K562 (cell line): ENCODE results near the gene FRMD4A. TPM values are rescaled to one million over a fixed set of nuclear protein-coding genes. Genes with fewer than 3 reads are reported as not detected.
"Not testable (repeated sequence)": the region's sequence is repeated elsewhere in the genome, so short reads cannot be mapped to it uniquely, and the experiment has no call there.

Source experiments
- ATAC-seq: fragments of 200-7000 bp; cut with Tn5 transposase; 3 replicates; pipeline ENCODE4 v1.9.1; 2020; ENCODE audit warnings: moderate library complexity
- BruUV-seq: library from RNA; stranded (reverse); fragments of 400-500 nt; replicated peaks from 2 replicates; lab custom pipeline; 2021; lab: Mats Ljungman, UMichigan
- CTCF ChIA-PET: fragments of 300-600 bp; formaldehyde crosslinking; extraction: SDS; loops from one replicate; lab custom pipeline; 2021; ENCODE audit warnings: low intra/inter-chr PET ratio; lab: Yijun Ruan, JAX
- POLR2A ChIA-PET: fragments of 300-600, 350-650 bp; sonication (Branson Sonifier 250); formaldehyde crosslinking; extraction: SDS; loops from one replicate; lab custom pipeline; 2021; ENCODE audit warnings: antibody characterized with exemption, inconsistent platforms; lab: Yijun Ruan, JAX
- DNase-seq, 4 experiments: peaks; one replicate each; pipeline versions ENCODE4 v3.0.0 to v3.0.0-alpha.2; 2011 to 2018; ENCODE audit warnings: low spot score in 3 of 4, mixed read lengths in 3 of 4; ENCODE audit errors: extremely low read depth in 1 of 4
- FAIRE-seq: peaks from 2 replicates; lab custom pipeline; 2011; peaks lifted over from hg19 to GRCh38; lab: Jason Lieb, UNC
- H2AFZ ChIP-seq: 2 replicates; pipeline ENCODE4 v1.6.0; 2011; ENCODE audit warnings: low read depth, low read length, control low read depth, inconsistent platforms
- H3K27ac ChIP-seq: fragments of 200-600 bp; 3 replicates; pipeline ENCODE4 v1.8.0; 2011; ENCODE audit warnings: low read depth, mild to moderate bottlenecking, control low read depth, inconsistent platforms, low read length, moderate library complexity, mixed read lengths; ENCODE audit errors: extremely low read depth
- H3K27me3 ChIP-seq, 2 experiments: fragments of 300-600 bp in 1 of 2; 2 replicates in 1 of 2; 3 replicates in 1 of 2; pipeline versions ENCODE4 v1.6.0 to v1.8.0; 2011; ENCODE audit warnings: inconsistent platforms in 2 of 2, low read length in 2 of 2, mild to moderate bottlenecking in 1 of 2, mixed read lengths in 1 of 2, moderate library complexity in 1 of 2; ENCODE audit not compliant: control insufficient read depth in 2 of 2, insufficient read depth in 2 of 2
- H3K36me3 ChIP-seq: fragments of 300-600 bp; 3 replicates; pipeline ENCODE4 v1.8.0; 2011; ENCODE audit warnings: mild to moderate bottlenecking, low read length, inconsistent platforms; ENCODE audit not compliant: control insufficient read depth, insufficient read depth
- H3K4me1 ChIP-seq, 2 experiments: fragments of 200-600 bp in 1 of 2; replicated peaks in 1 of 2; 2 replicates in 1 of 2; 3 replicates in 1 of 2; pipeline versions ENCODE4 v1.5.1 to v1.8.0; 2011; ENCODE audit warnings: inconsistent platforms in 2 of 2, low read length in 2 of 2, mild to moderate bottlenecking in 1 of 2, mixed read lengths in 1 of 2, moderate library complexity in 1 of 2; ENCODE audit not compliant: control insufficient read depth in 2 of 2, insufficient read depth in 2 of 2
- H3K4me2 ChIP-seq: 2 replicates; pipeline ENCODE4 v1.6.1; 2011; ENCODE audit warnings: low read length, control low read depth, inconsistent platforms, mixed read lengths; ENCODE audit not compliant: insufficient read depth
- H3K4me3 ChIP-seq: fragments of 200-600 bp; sonication (generic), shearing (Covaris generic); 2 replicates; pipeline ENCODE4 v1.5.1; 2016; ENCODE audit warnings: control low read depth, inconsistent platforms
- H3K79me2 ChIP-seq: fragments of 200-600 bp; 3 replicates; pipeline ENCODE4 v1.8.0; 2011; ENCODE audit warnings: low read length, inconsistent platforms; ENCODE audit not compliant: control insufficient read depth, insufficient read depth
- H3K9ac ChIP-seq, 2 experiments: 2 replicates each; pipeline versions ENCODE4 v1.6.0 to v1.6.1; 2011; ENCODE audit warnings: low read depth in 2 of 2, low read length in 2 of 2, control low read depth in 1 of 2, inconsistent platforms in 1 of 2, mild to moderate bottlenecking in 1 of 2, mixed read lengths in 1 of 2; ENCODE audit not compliant: insufficient read depth in 1 of 2
- H3K9me1 ChIP-seq: one replicate; pipeline ENCODE4 v1.6.0; 2011; ENCODE audit warnings: inconsistent platforms, mild to moderate bottlenecking, low read length, moderate library complexity; ENCODE audit not compliant: control insufficient read depth, insufficient read depth
- H3K9me3 ChIP-seq: replicated peaks from 2 replicates; pipeline ENCODE4 v1.5.1; 2011; ENCODE audit warnings: low read depth, low read length, inconsistent platforms; ENCODE audit not compliant: control insufficient read depth, insufficient read depth
- H4K20me1 ChIP-seq: replicated peaks from 2 replicates; pipeline ENCODE4 v1.6.1; 2011; ENCODE audit warnings: low read length, inconsistent platforms, mixed read lengths; ENCODE audit not compliant: control insufficient read depth, insufficient read depth
- CAMTA2 ChIP-seq: fragments of 250-450 bp; sonication (Bioruptor Pico); conservative IDR thresholded peaks from 2 replicates; pipeline ENCODE4 v1.5.1; 2022
- DIDO1 ChIP-seq: fragments of 450-650 bp; IDR thresholded peaks from 2 replicates; pipeline ENCODE4 v1.6.1; 2016; ENCODE audit warnings: low read depth, missing biosample characterization, missing genetic modification characterization
- ETV5 ChIP-seq: sonication (generic); formaldehyde crosslinking; IDR thresholded peaks from 2 replicates; pipeline ENCODE4 v1.4.0; 2020; ENCODE audit warnings: low read depth, mild to moderate bottlenecking, missing genetic modification reagents
- JUND ChIP-seq, 2 experiments: IDR thresholded peaks; 2 replicates in 1 of 2; 3 replicates in 1 of 2; pipeline ENCODE4 v1.6.1; 2011; ENCODE audit warnings: borderline replicate concordance in 2 of 2, low read depth in 2 of 2, low read length in 2 of 2, improper control_type of control experiment in 1 of 2, missing biosample characterization in 1 of 2, missing genetic modification characterization in 1 of 2, missing genetic modification reagents in 1 of 2
- SP1 ChIP-seq: sonication (generic); formaldehyde crosslinking; IDR thresholded peaks from 2 replicates; pipeline ENCODE4 v1.8.1; 2022; ENCODE audit warnings: mild to moderate bottlenecking, missing genetic modification reagents
- ZNF384 ChIP-seq: IDR thresholded peaks from 2 replicates; pipeline ENCODE4 v1.6.1; 2012; ENCODE audit warnings: low read depth, low read length, improper control_type of control experiment
- ZNF644 ChIP-seq: fragments of 200-800 bp; sonication (Bioruptor generic); IDR thresholded peaks from 2 replicates; pipeline ENCODE4 v1.6.1; 2016; ENCODE audit warnings: low read depth, missing genetic modification characterization, missing compliant biosample characterization
- WGBS: fragments of 100-300 bp; shearing (Covaris generic); methylation state at CpG from one replicate; pipeline ENCODE4 v1.1.6; 2016; ENCODE audit warnings: low coverage, mixed read lengths; ENCODE audit not compliant: insufficient coverage; ENCODE audit errors: missing lambda C conversion rate; 5-methylcytosine and 5-hydroxymethylcytosine counted together
- in situ Hi-C: fragments of 300-500 bp; cut with MboI; formaldehyde crosslinking; loops from 4 replicates; pipeline ENCODE4 v1.15.0; 2018; ENCODE audit warnings: inconsistent platforms, mixed read lengths
- intact Hi-C: fragments of 100-400 bp; cut with micrococcal nuclease; formaldehyde crosslinking; loops from 2 replicates; pipeline ENCODE4 v1.14.2; 2022
- polyA plus RNA-seq, 8 experiments: library from polyadenylated mRNA; depleted of rRNA in 4 of 8; stranded (reverse) in 5 of 8; unstranded in 3 of 8; fragments of >200 nt; fragmentation: Nextera tagmentation in 2 of 8; fragmentation: Illumina TruSeq in 1 of 8; extraction: Ambion mirVana in 2 of 8; extraction: Trizol in 1 of 8; gene quantifications; 2 replicates each; pipeline versions ENCODE4 v1.2.1 to v1.2.3, GENCODE V29; 2011 to 2014; ENCODE audit warnings: inconsistent platforms in 1 of 8, missing spikeins in 1 of 8
- total RNA-seq, 7 experiments: library from RNA; depleted of rRNA in 6 of 7; stranded (reverse); fragments of >200 nt in 6 of 7; fragmentation: Illumina TruSeq in 2 of 7; extraction: Trizol in 2 of 7; gene quantifications; 2 replicates each; pipeline versions ENCODE4 v1.2.1 to v1.2.3, GENCODE V29; 2011 to 2021; ENCODE audit warnings: low replicate concordance in 1 of 7
- TF ChIP-seq, protein P1 (sequence below): sonication (generic); IDR thresholded peaks from 2 replicates; pipeline ENCODE4 v1.6.1; 2016
- TF ChIP-seq, protein P2 (sequence below): fragments of 250-450 bp; sonication (Bioruptor Pico); IDR thresholded peaks from 2 replicates; pipeline ENCODE4 v1.9.0; 2021; ENCODE audit warnings: mild to moderate bottlenecking

FRMD4A gene
- total and polyA plus RNA-seq, 9 of the 15 experiments (the other 6 are each of a cell fraction or from before 2014, with no cell fraction given): 0.80 to 5.2 (median 3.0) TPM

DNA sequence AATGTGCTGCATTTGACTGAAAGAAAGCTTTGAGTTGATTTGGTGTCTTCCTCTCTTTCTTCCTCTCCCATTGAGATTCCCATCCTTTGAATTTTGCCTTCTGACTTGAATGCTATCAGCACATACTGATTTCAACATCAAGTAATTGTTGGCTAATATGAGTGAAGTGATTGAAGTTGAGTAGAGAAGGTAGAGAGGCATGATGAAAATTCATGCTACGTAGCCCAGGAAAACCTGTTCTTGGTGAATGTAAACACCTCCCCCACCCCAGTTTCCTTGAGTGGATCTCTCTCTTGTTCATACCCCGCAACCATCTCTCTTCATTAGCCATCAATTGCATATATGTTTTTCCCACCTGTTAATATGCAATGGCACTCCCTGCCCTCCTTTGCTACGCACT, 193.3 kb downstream of the FRMD4A start:
- H4K20me1 ChIP-seq: no peaks in the 10 kb centered on the region; the same call in 1 of the 2 replicates
- ATAC-seq (no peak), DNase-seq (no peak), FAIRE-seq (no peak)
- intact Hi-C loops: no loop called here
- ChIA-PET CTCF (no interaction called here), POLR2A (no interaction called here)
- no peaks in the 10 kb centered on the region for H3K36me3 ChIP-seq
- no peak overlapping the region for H3K9ac ChIP-seq
- TF ChIP-seq CAMTA2 (CRISPR knock-in tag): no peak
- no peak for TF ChIP-seq JUND (IDR thresholded peaks at IDR 0.05; ENCODE audit: borderline replicate concordance, low read depth, low read length)
- TF ChIP-seq JUND (tag; IDR thresholded peaks at IDR 0.05; ENCODE audit: borderline replicate concordance, low read depth, low read length): no peak
- TF ChIP-seq, protein P1, sequence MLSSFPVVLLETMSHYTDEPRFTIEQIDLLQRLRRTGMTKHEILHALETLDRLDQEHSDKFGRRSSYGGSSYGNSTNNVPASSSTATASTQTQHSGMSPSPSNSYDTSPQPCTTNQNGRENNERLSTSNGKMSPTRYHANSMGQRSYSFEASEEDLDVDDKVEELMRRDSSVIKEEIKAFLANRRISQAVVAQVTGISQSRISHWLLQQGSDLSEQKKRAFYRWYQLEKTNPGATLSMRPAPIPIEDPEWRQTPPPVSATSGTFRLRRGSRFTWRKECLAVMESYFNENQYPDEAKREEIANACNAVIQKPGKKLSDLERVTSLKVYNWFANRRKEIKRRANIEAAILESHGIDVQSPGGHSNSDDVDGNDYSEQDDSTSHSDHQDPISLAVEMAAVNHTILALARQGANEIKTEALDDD: no peak
- no peak for TF ChIP-seq ZNF644 (tag)
- no peak for TF ChIP-seq ZNF384
- TF ChIP-seq DIDO1: no peak
- TF ChIP-seq, protein P2, sequence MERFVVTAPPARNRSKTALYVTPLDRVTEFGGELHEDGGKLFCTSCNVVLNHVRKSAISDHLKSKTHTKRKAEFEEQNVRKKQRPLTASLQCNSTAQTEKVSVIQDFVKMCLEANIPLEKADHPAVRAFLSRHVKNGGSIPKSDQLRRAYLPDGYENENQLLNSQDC (CRISPR knock-in tag): no peak
- TF ChIP-seq ETV5 (CRISPR knock-in tag): no peak
- TF ChIP-seq SP1 (CRISPR knock-in tag): no peak
- TF ChIP-seq, all 486 proteins: peak for 0
- Histone ChIP-seq H3K4me2 (no peak overlapping the region), H3K4me1 (no peaks in the 10 kb centered on the region), H3K9me1 (no peaks in the 10 kb centered on the region), H3K27me3 (peaks cover 0 to 6% of the 10 kb centered on the region in 2 experiments; a peak in 1 of 5 replicates), H3K4me3 (no peak overlapping the region), H2AFZ (no peak overlapping the region), H3K27ac (no peak overlapping the region), H3K79me2 (no peaks in the 10 kb centered on the region), H3K9me3 (no peaks in the 10 kb centered on the region)
- in situ Hi-C loops: no loop called here
- no TSS peak for BruUV-seq
- 0% methylated on average over 3 of the region's 3 CpGs for WGBS

DNA sequence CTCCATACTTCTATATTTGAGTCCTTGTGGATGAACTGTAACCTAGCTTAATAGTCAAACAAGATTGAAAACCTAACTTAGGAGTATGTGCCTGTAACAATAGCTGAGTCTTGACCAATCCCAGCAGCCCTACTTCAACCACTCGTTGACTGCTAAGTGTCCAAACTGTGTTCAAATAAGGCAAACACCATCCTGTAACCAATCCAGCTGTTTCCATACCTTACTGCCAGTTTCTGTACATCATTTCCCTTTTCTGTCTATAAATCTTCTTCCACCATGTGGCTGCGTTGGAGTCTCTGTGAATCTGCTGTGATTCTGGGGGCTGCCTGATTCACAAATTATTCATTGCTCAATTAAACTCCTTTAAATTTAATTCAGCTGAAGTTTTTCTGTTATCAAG, 195.5 kb downstream of the FRMD4A start:
- POLR2A ChIA-PET, H3K36me3 ChIP-seq, H3K9me3 ChIP-seq, H3K79me2 ChIP-seq, H3K9ac ChIP-seq, intact Hi-C loops, in situ Hi-C loops, H4K20me1 ChIP-seq, H3K4me1 ChIP-seq, H3K4me2 ChIP-seq, H3K27ac ChIP-seq, H3K27me3 ChIP-seq, DNase-seq, CTCF ChIA-PET, BruUV-seq, H2AFZ ChIP-seq, FAIRE-seq, ATAC-seq, H3K4me3 ChIP-seq, H3K9me1 ChIP-seq: not testable (repeated sequence)
- 0% methylated on average over 2 of the region's 2 CpGs for WGBS
